Fibroblast of peridontal ligament (primary cell): ENCODE results near the gene SCRN1.
"Not testable (repeated sequence)": the region's sequence is repeated elsewhere in the genome, so short reads cannot be mapped to it uniquely, and the experiment has no call there.

ENCODE experiments used
- DNase-seq: peaks from one replicate; pipeline ENCODE4 v3.0.0-alpha.2; 2010; ENCODE audit errors: extremely low read depth

The SCRN1 gene

DNA sequence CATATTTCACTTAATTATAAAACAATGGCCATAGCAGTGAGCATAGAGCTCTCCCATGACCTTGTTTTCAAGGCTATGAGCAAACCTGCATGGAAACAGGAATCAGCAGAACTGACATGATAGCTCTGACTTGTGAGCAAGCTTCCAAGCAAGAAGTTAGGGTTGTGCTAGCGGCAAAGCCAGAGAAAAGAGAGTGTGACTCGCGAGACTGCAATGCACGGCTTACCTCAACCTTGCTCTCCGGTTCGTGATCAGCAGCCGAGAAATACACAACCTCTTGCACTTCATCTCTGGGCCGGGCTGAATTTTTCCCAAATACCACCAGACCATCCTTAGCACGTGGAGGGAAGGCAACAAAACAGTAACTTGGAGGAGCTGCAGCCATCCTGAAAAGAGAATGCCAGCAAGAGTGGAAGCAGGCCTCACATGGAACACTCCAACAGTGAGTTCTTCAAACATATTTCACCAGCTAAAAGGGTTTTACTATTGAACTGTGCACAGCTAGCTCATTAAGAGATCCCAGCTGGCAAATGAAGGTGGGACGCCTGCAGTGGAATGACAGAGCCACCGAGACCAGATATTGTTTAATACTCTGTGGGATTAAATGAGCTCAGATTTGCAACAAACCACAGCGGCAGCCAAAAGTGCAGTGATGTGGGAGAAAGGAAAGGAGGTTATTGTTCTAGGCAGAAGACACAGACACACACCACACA lies 20.8 kb downstream of the SCRN1 start:
- peak; percentile 30 for DNase-seq

DNA sequence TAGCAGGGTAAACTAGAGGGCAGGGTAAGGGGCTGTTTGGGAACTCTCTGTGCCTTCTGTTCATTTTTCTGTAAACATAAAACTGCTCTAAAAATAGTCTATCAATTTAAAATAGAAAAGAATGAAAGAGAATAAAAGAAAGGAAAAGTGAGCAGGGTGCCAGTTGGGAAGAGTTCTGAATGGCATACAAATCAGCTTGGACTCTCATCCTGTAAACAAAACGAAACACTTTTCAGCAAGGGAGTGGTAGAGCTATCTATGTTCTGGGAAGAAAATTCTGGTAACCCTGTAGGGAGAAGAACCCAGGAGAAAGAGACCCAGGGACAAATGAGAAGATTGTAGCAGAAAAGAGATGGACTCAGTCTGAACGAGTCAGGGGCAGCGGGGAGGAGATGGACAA lies 24.6 kb downstream of the SCRN1 start:
- no peak for DNase-seq

DNA sequence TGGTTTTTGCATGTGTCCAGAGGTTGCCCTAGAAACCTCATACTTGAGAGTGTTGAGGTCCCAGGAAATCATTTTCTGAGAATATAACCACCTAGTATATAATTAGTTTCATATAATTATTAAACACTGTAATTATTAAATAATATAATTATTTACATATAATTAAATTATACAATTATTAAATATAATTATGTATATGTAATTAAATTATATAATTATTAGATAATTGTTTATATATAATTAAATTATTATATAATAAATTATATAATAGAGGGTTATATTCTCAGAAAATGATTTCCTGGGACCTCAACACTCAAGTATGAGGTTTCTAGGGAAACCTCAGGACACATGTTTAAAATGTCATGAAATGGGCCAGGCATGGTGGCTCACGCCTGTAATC lies 27.6 kb downstream of the SCRN1 start:
- DNase-seq: no peak

DNA sequence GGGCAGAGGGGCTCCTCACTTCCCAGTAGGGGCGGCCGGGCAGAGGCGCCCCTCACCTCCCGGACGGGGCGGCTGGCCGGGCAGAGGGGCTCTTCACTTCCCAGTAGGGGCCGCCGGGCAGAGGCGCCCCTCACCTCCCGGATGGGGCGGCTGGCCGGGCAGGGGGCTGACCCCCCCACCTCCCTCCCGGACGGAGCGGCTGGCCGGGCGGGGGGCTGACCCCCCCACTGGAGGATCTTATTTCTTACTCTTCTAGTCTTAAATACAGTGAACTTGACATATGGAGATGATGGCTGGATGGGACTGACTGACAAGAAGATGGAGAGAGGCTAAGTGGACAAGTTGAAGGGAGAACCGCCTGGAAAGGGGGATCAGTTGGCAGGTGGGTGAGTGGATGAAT lies 28.0 kb downstream of the SCRN1 start:
- DNase-seq: not testable (repeated sequence)

DNA sequence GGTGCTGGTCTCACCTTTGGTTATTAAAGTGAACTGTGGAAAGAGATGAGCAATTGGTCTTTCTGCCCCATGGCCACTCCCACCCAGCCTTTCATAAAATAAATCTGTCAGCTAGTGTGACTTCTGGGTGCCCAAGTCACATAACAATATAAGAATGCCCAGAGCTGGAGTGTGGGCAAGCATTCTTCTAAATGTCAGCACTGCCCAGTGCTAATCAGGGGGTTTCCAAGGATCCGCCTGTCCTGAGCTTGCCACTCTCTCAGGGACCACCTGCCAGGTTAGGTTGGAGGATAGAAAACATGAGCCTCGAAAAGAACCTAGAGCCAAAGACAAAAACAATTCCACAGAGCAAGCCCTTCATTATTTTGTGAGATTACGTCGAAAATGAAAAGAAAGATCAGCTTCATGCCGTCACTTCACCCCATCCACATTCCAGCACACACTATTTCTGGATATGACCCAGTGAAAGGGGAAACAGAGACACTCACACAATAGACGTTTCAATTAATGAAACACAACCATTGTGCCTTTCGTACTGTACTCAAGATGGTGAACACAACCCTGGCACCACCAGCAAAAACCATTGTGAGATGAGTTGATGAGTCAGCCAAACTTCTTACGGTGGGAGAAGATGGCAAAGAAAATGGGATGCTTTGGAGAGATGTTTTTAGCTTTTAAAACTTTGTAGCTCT lies 30.8 kb downstream of the SCRN1 start:
- no peak for DNase-seq

DNA sequence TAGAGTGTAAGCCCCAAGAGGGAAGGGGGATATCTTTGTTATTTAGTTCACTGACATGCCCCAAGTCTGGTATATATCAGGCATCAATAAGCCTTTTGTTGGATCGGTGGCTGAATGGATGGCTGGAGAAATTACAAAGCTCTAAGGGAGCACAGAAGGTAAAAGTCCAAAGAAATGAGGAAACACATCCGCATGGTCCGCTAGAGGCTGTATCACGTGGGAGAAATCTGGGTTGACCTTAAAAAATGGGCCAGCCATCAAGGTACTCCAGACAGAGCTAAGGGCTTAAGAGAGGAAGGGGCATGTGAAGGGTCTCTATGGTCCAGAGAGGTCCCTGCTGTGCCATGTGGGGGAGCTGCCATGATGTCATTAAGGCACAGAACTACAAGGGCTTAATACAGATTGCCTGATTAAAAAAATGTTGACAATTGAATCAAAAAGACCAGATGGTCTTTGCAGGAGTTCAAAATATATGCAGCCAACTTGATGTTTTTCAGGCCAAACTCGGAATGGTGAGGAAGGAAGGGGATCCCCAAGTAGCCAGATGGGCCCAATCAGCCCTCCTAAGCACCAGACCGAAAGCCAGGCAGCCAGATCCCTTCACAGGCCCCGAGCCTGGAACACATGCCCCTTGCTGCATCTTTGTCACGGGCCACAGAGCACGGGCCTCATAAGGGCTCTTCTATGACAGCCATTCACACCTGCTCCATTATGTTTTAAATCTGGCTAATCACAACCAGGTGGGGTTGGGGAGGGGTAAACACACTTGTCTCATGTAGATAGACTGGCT lies 31.9 kb downstream of the SCRN1 start:
- DNase-seq: no peak

DNA sequence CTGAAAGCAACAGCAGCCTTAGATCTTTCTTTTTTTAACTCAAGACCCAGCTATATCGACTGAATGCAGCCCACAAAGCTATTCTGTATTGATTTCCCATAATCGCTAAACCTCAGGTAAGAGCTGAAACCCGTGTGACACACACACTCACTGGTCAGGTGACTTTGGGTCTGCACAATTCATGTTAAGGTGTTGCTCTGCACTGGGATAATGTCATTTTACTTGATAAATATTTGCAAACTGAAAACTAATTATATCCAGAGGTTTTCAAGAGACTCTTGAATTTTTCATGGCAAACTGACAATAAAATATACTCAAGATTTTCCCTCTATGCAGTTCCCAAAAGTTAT lies 33.1 kb downstream of the SCRN1 start:
- no peak for DNase-seq

DNA sequence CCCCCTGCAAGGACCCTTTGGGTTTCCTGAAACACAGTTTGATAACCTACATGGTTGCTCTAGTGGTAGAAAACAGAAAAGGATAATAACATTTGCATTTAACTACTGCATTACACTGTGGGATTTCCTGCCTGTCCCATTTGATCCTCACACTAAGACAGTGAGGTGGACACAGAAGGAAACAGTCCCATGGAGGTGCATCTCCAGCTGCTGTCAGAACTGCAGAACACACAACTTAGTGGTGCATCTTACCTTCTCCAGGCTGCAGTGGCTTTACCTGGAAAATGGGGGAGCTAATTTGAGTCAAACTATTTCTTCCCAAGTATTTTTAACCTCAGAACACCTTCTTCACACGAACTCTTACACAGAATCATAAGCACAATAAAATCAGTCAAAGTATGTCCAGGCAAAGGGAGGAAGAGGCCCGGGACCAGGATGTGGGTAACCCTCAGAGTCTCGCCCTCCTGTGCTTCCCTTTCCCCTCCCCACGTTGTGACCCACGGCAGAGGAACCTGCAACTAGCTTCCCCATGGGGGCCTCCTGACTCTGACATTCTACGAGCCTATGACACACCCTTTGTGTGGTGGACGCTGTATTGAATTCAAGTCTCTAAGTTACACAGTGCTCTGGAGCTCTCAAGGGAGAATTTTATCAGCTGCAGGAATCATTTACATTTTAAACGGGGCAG lies 33.7 kb downstream of the SCRN1 start:
- no peak for DNase-seq

DNA sequence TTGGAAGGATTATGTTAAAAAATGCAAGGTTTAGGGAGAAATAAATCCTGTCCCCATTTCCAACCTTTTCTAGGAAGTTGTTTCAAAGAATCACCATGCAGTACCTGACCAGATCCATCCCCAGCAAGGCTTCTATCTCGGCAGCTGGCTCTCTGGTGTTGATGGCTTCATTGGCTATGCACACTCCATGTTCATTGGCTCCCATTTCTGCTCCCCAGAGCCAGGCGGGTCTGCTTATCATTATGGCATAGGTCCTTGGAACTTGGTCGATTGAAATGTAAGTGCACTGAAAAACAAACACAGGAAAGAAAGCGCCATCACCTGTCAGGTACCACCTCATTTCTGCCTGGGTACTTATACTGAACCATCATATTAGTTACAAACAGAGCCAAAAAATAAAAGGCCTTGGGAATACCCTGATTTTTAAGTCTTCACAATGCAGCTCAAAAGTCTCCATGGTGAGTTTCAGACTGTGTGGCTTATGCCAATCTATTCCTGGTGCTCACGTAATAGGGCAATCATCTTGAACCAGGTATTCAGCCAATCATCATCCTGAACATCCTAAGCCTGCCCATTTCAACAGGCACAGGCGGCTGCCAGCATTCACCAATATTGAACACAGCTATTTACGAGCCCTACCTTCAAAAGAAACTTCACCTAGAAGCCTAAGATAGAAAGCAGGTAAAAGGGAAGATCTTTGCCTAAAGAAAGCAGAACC lies 34.4 kb downstream of the SCRN1 start:
- no peak for DNase-seq

DNA sequence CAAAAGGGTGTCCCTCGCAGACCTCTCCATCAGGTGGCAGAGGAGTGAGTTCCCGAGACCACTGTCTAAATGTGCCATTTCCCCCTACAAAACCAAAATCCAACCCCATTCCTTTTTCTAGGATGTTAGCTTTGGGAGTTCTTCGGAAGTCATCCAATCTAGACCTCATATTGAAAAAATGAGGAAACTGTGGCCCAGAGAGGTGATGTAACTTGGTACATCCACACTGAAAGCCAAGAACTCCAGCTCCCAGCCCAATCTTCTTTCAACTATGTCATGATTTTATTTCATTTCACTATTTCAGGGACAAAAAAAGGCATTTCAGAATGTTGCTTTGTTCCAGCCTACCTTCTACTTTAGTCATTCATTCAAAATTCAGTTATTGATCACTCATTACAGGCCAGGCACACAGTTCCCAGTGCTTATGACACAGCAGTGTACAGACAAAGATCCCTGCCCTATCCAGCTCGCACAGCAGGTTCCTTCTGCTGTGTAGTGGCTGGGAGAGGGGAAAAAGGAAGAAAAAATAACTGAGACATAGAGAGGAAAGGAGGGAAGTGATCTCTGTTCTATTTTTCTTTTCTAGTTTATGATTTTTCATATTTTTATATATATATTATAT lies 35.8 kb downstream of the SCRN1 start:
- DNase-seq: peak; percentile 50

DNA sequence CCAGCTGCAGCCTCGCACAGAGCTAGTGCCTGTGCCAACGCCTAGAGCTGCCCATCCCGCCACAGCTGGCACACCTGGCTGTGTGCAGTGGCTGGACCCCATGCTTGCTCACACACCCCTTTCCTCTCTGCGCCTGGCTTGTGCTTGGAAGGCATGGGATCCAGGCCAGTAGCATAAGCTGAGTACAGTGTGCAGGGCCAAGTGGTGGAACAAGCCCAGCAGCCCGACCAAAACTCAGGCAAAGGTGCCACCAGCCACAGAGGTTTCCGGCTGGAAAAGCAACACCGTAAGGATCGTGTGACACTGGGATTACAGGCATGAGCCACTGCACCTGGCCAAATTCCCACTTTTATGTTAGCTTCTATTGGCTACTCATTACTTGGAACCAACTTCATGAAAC lies 38.4 kb downstream of the SCRN1 start:
- DNase-seq: no peak

DNA sequence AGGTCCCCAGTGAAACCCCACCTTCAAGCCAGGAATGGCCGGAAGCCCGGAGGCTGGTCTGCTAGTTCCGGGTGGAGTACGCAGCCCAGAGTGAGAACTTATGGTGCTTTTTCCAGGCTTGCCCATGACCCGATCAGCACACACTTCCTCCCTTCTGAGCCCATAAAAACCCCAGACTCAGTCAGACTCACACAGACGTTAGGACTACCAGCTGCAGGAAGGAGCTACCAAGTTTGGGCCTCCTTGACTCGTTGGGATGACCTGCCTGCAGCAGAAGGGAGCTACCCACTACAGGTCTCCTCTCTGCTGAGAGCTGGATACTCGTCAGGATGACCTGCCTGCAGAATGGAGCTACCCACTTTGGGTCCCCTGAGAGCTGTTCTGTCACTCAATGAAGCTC lies 39.1 kb downstream of the SCRN1 start:
- DNase-seq: no peak

DNA sequence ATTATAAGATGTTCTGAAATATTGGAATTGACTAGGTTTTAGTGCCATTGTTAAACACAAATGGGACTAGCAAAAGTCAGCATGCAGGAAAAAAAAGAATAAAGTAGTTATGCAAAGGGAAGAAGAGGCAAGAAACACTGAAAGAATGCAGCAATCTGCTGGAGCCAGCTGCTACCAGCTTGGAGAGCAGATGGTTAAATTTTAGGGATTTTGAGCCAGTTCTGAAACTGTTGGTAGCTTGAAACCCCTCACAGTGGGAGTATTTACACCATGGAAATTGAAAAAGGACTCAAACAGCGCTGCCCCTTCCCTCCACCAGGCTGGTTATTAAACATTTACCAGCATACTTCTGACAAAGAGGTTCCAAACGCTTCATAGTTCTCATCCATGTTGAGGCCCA lies 41.0 kb downstream of the SCRN1 start:
- no peak for DNase-seq

DNA sequence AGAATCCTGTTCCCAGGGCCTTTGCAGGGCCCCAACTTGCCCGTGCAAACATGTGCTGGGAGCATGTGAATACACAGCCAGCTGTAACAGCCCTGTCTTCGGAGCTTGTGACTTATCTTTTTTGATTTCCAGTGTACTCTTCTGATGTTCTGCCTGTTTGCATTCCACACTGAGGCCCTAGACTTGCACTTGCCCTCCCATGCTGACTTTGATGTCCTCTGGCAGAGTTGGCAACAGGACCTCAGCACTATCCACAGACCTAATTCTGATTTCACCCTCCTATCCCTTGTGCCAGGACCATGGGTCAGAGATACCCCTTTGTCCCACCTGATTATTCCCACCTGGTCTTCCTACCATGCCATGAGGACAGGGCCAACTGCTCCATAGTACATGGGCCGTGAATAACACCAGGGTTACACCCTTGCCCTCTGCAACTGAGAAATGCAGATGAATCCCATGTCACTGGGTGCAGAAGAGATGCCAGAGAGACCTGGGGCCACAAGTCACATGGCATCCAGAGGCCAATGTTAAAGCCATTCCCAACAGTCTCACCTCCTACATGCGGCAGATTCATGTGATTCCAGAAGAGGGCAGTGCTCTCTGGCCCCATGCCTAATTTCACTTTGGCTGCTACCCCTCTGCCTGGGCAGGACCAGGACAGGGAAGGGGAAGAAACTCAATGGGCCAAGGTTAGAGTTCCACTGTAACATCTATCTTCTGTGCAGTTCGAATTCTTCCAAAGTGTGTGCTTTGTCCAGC lies 43.0 kb downstream of the SCRN1 start:
- DNase-seq: peak; percentile 30

DNA sequence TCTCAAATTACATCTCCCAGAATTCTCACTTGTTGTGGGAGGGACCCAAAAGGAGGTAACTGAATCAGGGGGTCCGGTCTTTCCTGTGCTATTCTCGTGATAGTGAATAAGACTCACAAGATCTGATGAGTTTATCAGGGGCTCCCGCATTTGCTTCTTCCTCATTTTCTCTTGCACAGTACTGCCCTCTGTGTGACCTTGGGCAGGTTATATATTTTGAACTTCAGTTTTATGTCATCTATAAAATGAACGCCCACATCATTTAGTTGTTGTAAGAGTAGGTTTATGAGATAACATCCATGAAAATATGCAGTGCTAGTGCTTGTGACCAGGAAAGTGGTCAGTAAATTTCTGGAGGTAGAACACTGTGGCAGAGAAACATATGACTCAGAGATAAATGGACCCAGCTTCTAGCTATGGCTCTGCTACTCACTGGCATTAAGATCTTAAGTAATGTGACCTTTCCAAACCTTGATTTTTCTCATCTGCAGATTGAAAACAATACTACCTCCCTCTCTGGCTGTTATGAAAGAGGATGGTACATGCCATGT lies 44.3 kb downstream of the SCRN1 start:
- no peak for DNase-seq

DNA sequence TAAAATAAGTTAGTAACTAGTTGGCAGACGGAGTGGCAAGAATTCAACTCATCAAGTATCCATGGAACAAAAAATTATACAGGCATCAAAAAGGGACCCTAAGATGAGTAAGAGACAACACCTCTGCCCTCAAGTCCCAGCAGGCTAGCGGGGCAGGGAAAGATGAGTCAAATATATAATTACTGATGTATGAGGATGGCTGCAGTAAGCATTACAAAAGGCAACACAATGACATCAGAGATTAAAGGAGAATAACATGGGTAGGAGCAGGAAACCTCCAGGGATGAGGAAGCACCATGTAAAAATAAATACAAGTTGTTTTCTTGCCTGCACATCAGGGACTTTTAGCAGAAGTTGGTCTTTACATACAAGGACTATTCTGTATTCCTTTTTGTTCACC lies 49.4 kb downstream of the SCRN1 start:
- DNase-seq: no peak

DNA sequence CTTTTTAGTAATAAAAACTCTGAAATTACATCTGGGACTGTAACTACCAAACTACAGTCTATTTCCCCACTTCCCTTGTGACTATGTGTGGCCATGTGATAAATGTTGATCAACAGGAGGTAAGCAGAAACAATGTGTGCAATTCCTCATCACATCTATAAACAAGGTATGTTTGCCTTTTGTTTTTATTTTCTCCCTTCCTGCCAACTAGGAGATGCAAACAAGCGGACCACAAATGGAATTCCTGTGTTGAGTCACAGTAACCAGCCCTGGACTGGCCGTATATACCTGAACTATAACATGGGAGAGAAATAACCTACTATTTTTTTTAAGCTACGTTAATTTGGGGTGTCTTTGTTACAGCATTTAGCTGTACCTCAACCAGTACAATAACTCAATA lies 52.5 kb downstream of the SCRN1 start:
- DNase-seq: no peak

DNA sequence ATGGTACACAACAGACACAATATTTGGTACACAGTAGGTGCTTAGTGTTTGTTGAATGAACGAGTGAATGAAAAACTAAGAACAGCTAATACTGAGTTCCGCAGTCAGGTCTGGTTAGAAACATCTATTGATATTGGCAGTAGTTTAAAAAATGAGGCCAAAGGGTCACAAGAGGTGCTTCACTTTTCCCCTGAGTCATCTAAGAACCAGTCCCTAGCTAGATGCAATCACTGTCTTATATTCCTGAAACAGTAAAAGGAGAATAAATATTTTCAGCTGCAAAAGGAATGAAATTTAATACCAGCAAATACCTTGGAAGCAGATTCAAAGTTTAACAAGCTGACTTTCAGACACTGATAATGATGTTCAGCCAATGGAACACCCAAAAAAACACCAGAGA lies 54.5 kb downstream of the SCRN1 start:
- DNase-seq: no peak

DNA sequence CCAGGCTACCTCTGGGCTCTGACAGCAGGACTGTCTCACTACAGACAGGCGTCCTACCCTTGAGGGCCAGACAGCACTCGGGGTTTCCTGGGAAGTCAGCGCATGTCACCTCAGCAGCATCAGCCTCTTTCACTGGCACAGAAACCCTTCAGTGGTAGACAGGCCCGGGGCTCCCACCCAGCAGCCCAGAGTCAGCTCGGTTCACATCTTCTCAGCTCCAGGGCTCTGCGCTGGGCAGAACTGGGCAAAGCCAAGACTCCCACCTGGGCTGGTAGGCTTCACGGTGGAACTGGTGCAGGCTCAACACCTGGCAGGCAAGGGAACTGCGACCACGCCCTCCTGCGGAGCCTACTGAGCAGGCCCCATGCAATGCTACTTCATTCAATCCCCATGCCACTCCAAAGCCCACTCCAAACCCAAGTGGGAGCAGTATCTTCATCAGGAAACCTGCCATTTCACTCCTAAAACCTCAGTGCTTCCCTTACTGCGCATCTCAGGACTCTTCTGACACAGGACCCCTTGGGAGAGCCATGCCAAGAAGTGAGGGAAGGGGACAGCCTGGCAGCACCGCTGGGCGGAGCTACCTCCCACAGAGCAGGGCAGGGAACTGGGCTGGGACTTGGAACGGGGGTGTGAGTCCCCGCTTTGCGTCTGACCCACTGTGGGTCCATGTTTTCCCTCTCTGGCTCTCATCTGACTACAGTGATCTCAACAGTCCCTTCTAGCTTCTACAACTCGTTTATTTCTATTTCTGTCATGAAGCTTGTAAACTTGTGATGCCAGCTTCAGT lies 60.4 kb downstream of the SCRN1 start:
- no peak for DNase-seq
